Measurements from ENCODE around the gene IL20RA.

Gene IL20RA

DNA sequence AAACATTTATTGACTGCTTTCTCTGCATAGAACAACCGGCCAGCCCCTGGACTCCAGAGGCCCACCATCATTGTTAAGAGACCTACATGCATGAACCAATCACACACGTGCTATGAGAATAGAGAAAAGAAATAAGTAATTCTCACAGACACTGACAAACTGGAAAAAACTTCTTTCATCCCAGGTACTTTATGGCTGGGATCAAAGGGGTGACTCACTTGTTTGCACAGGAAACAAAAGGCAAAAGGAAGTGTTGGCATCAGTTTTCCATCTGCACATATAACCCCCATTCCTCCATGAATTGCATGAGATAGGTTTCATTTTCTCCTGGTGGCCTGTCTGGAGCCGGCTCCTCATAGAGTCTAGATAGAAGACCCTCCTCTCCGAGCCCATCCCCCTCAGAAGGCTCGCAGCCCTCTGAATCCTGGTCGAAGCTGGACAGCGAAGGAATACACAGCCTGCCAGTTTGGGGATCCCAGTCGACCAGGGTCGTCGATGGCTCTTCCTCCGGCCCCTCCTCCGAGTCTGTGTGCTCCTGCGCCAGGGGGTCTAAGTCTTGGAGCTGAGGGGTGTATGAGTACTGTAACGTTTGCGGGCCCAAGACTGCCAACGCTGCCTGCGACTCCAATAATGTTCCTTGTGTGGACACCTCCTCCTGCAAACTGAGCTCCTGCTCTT lies 43.3 kb downstream of the IL20RA start:
- ChIA-PET POLR2A (no interaction called here), CTCF (no interaction called here)
- DNase-seq (ENCODE audit: extremely low spot score): no peak
- no peak for TF ChIP-seq CTCF (IDR thresholded peaks at IDR 0.05; ENCODE audit: control extremely low read depth, extremely low read depth, low read depth, missing control alignments)

DNA sequence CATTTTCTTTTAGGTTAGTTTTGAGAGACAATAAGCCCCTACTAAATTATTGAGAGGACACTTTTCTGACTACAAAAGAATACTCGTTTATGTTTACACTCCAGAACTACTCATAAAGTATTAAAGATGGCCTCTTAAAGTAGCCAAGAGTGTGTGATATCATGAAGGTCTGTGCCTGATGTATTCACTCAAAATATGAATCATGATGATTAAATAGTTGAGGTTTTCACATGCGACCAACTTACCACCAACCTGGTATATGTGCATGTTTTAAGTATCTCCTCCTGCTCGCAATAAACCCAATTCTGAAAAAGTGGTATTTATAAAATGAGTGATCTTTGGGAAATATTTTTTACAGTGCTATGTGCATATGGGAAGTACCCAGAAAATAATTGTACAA lies 43.9 kb downstream of the IL20RA start:
- DNase-seq (ENCODE audit: extremely low spot score): no peak
- TF ChIP-seq CTCF (IDR thresholded peaks at IDR 0.05; ENCODE audit: control extremely low read depth, extremely low read depth, low read depth, missing control alignments): no peak
- ChIA-PET POLR2A (no interaction called here), CTCF (no interaction called here)

DNA sequence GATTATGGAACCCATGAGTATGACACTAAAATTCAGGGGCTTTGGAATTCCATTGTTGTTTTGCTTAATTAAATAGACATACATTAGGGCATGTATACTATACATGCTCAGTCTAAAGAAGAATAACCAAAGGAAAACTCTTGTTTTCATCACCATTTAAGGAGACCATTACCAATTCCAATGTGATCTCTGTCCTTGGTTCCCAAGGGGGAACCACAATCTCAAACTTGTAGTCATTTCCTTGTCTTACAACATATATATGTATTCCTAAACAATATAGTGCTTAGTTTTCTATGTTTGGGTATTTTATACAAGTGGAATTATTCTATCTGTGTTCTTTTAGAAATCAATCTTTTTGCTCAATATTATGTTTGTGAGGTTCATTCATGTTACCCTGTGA lies 49.2 kb downstream of the IL20RA start:
- CTCF ChIA-PET: interaction anchor here (0.8 to 2.3 kb wide), 3 partner anchors 8 to 18 kb away, joined by 3 to 7 read pairs (median 3); no protein-coding TSS in a partner anchor
- POLR2A ChIA-PET: no interaction called here
- no peak for DNase-seq (ENCODE audit: extremely low spot score)
- no peak for TF ChIP-seq CTCF (IDR thresholded peaks at IDR 0.05; ENCODE audit: control extremely low read depth, extremely low read depth, low read depth, missing control alignments)

- no peak for TF ChIP-seq CTCF (IDR thresholded peaks at IDR 0.05; ENCODE audit: control extremely low read depth, extremely low read depth, low read depth, missing control alignments)
- no peak for DNase-seq (ENCODE audit: extremely low spot score)
- ChIA-PET POLR2A (no interaction called here), CTCF (interaction anchor here (0.7 to 2.3 kb wide), 4 partner anchors 9 to 22 kb away, joined by 3 to 7 read pairs (median 3); no protein-coding TSS in a partner anchor)
Observed at GRCh38 chr6:136994782-136995181, 50.0 kb downstream of the IL20RA start.

DNA sequence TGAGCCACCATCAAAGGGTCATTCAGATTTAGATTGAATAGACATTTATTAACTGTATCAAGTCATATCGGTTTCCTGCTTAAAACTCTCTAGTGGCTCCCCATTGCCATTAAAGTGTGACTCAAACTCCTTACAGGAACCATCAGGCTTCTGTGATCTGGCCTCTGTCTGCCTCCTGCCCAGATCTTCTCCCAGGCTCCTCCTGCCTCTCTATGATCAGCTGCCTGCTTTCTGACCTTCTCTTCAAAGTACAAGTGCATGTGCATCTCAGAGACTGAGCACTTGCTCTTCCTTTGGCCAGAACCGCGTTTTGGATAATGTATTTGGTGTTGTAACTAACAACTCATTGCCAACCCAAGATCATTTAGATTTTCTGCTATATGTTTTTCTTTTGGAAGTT lies 52.7 kb downstream of the IL20RA start:
- no peak for TF ChIP-seq CTCF (IDR thresholded peaks at IDR 0.05; ENCODE audit: control extremely low read depth, extremely low read depth, low read depth, missing control alignments)
- no peak for DNase-seq (ENCODE audit: extremely low spot score)
- POLR2A ChIA-PET: no interaction called here
- CTCF ChIA-PET: interaction anchor here (1.1 to 1.5 kb wide), 2 partner anchors 12 to 15 kb away, joined by 4 read pairs; no protein-coding TSS in a partner anchor

GRCh38 chr6:136991646-136992045 lies 53.1 kb downstream of the IL20RA start:
- no peak for DNase-seq (ENCODE audit: extremely low spot score)

More at GRCh38 chr6:136991646-136992045, 53.1 kb downstream of the IL20RA start:
- no peak for TF ChIP-seq CTCF (IDR thresholded peaks at IDR 0.05; ENCODE audit: control extremely low read depth, extremely low read depth, low read depth, missing control alignments)
- POLR2A ChIA-PET: no interaction called here
- CTCF ChIA-PET: interaction anchor here (1.1 to 1.5 kb wide), 2 partner anchors 11 to 15 kb away, joined by 4 read pairs; no protein-coding TSS in a partner anchor

All from GM10248 (cell line).